ENCODE data around the gene EPN2.

EPN2 gene

GRCh38 chr17:19287651-19288050, 50.5 kb downstream of the EPN2 start:
- Histone ChIP-seq H3K4me1 (no peaks in the 10 kb centered on the region), H3K9me3 (no peaks in the 10 kb centered on the region), H3K27me3 (no peaks in the 10 kb centered on the region), H3K4me3 (ENCODE audit: low read depth, low read length) (no peak overlapping the region), H3K36me3 (no peaks in the 10 kb centered on the region)
- no peak for TF ChIP-seq CTCF (IDR thresholded peaks at IDR 0.05; ENCODE audit: low read depth, low read length)
- no peak for DNase-seq

- no peak for TF ChIP-seq CTCF (IDR thresholded peaks at IDR 0.05; ENCODE audit: low read depth, low read length)
- no peak for DNase-seq
- Histone ChIP-seq H3K4me3 (ENCODE audit: low read depth, low read length) (no peak overlapping the region), H3K36me3 (no peaks in the 10 kb centered on the region), H3K27me3 (no peaks in the 10 kb centered on the region), H3K4me1 (no peaks in the 10 kb centered on the region), H3K9me3 (no peaks in the 10 kb centered on the region)
Observed at GRCh38 chr17:19288453-19288852, 51.3 kb downstream of the EPN2 start.

GRCh38 chr17:19290066-19290705, 53.0 kb downstream of the EPN2 start:
- DNase-seq: no peak
- Histone ChIP-seq H3K27me3 (no peaks in the 10 kb centered on the region), H3K4me1 (no peaks in the 10 kb centered on the region), H3K9me3 (no peaks in the 10 kb centered on the region), H3K36me3 (no peaks in the 10 kb centered on the region), H3K4me3 (ENCODE audit: low read depth, low read length) (no peak overlapping the region)
- no peak for TF ChIP-seq CTCF (IDR thresholded peaks at IDR 0.05; ENCODE audit: low read depth, low read length)

GRCh38 chr17:19291646-19292376, 54.6 kb downstream of the EPN2 start:
- TF ChIP-seq CTCF (IDR thresholded peaks at IDR 0.05; ENCODE audit: low read depth, low read length): no peak
- Histone ChIP-seq H3K4me1 (no peaks in the 10 kb centered on the region), H3K36me3 (no peaks in the 10 kb centered on the region), H3K4me3 (ENCODE audit: low read depth, low read length) (no peak overlapping the region), H3K27me3 (no peaks in the 10 kb centered on the region), H3K9me3 (no peaks in the 10 kb centered on the region)
- DNase-seq: no peak

GRCh38 chr17:19292377-19292711, 55.2 kb downstream of the EPN2 start:
- Histone ChIP-seq H3K4me3 (ENCODE audit: low read depth, low read length) (no peak overlapping the region), H3K4me1 (no peaks in the 10 kb centered on the region), H3K36me3 (no peaks in the 10 kb centered on the region), H3K27me3 (no peaks in the 10 kb centered on the region), H3K9me3 (no peaks in the 10 kb centered on the region)
- DNase-seq: no peak
- no peak for TF ChIP-seq CTCF (IDR thresholded peaks at IDR 0.05; ENCODE audit: low read depth, low read length)

- TF ChIP-seq CTCF (IDR thresholded peaks at IDR 0.05; ENCODE audit: low read depth, low read length): no peak
- Histone ChIP-seq H3K27me3 (no peaks in the 10 kb centered on the region), H3K36me3 (no peaks in the 10 kb centered on the region), H3K4me1 (no peaks in the 10 kb centered on the region), H3K9me3 (no peaks in the 10 kb centered on the region), H3K4me3 (ENCODE audit: low read depth, low read length) (no peak overlapping the region)
- DNase-seq: no peak
Observed at GRCh38 chr17:19294443-19294842, 57.3 kb downstream of the EPN2 start.

Measured in BE2C (cell line).